ENCODE measurements around the gene IFI35.
"Not testable (repeated sequence)": the region's sequence is repeated elsewhere in the genome, so short reads cannot be mapped to it uniquely, and the experiment has no call there.

DNA sequence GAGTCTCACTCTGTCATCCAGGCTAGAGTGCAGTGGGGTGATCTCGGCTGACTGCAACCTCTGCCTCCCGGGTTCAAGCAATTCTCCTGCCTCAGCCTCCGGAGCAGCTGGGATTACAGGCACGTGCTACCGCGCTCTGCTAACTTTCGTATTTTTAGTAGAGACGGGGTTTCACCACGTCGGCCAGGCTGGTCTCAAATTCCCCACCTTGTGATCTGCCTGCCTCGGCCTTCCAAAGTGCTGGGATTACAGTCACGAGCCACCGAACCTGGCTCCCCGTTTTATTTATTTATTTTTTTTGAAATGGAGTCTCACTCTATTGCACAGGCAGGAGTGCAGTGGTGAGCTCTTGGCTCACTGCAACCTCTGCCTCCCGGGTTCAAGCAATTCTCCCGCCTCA lies 30.9 kb upstream of the IFI35 start:
- TF ChIP-seq ZNF184 (tag by site-specific recombination; IDR thresholded peaks at IDR 0.05); ZNF114 (tag by site-specific recombination; IDR thresholded peaks at IDR 0.05); ZNF112 (tag by site-specific recombination; IDR thresholded peaks at IDR 0.05); ZNF704 (tag by site-specific recombination; IDR thresholded peaks at IDR 0.05); ZNF350 (tag by site-specific recombination; IDR thresholded peaks at IDR 0.05); ZNF768 (tag by site-specific recombination; IDR thresholded peaks at IDR 0.05); YY1 (tag by site-specific recombination; IDR thresholded peaks at IDR 0.05); MYNN (tag by site-specific recombination; IDR thresholded peaks at IDR 0.05; ENCODE audit: borderline replicate concordance): not testable (repeated sequence)
- TF ChIP-seq, protein P1, sequence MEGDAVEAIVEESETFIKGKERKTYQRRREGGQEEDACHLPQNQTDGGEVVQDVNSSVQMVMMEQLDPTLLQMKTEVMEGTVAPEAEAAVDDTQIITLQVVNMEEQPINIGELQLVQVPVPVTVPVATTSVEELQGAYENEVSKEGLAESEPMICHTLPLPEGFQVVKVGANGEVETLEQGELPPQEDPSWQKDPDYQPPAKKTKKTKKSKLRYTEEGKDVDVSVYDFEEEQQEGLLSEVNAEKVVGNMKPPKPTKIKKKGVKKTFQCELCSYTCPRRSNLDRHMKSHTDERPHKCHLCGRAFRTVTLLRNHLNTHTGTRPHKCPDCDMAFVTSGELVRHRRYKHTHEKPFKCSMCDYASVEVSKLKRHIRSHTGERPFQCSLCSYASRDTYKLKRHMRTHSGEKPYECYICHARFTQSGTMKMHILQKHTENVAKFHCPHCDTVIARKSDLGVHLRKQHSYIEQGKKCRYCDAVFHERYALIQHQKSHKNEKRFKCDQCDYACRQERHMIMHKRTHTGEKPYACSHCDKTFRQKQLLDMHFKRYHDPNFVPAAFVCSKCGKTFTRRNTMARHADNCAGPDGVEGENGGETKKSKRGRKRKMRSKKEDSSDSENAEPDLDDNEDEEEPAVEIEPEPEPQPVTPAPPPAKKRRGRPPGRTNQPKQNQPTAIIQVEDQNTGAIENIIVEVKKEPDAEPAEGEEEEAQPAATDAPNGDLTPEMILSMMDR (tag by site-specific recombination; IDR thresholded peaks at IDR 0.05), result not testable (repeated sequence)

Measured in HEK293 (cell line).